NCI-H187 treated with DMSO at 0.1 percent for 48 hours (cell line): ENCODE measurements around the gene RASL10A.

ENCODE experiments used
- DNase-seq: peaks from one replicate; lab custom pipeline; 2025; lab: John Stamatoyannopoulos, UW

Gene RASL10A

GRCh38 chr22:29302681-29303465 lies 12.6 kb downstream of the RASL10A start:
- DNase-seq, result no peak

GRCh38 chr22:29302402-29302680 lies 13.2 kb downstream of the RASL10A start:
- no peak for DNase-seq

- DNase-seq, result no peak
These were observed 13.6 kb downstream of the RASL10A start for GRCh38 chr22:29301716-29302401.

- no peak for DNase-seq
These were observed 14.5 kb downstream of the RASL10A start for GRCh38 chr22:29300807-29301601.

GRCh38 chr22:29300467-29300806 lies 15.1 kb downstream of the RASL10A start:
- DNase-seq, result no peak

- no peak for DNase-seq
These were observed 16.2 kb downstream of the RASL10A start for GRCh38 chr22:29299136-29299900.

- no peak for DNase-seq
These were observed 16.9 kb downstream of the RASL10A start for GRCh38 chr22:29298641-29299040.

GRCh38 chr22:29292379-29292778 lies 23.1 kb downstream of the RASL10A start:
- DNase-seq, result no peak

- DNase-seq, result no peak
These were observed 24.3 kb downstream of the RASL10A start for GRCh38 chr22:29291215-29291614.

GRCh38 chr22:29290061-29290460 lies 25.4 kb downstream of the RASL10A start:
- DNase-seq, result no peak

GRCh38 chr22:29288837-29289236 lies 26.7 kb downstream of the RASL10A start:
- DNase-seq, result no peak

- no peak for DNase-seq
These were observed 31.3 kb downstream of the RASL10A start for GRCh38 chr22:29284196-29284595.

- DNase-seq, result no peak
These were observed 37.6 kb downstream of the RASL10A start for GRCh38 chr22:29277927-29278326.

GRCh38 chr22:29275819-29276565 lies 39.5 kb downstream of the RASL10A start:
- DNase-seq, result no peak

GRCh38 chr22:29275167-29275566 lies 40.3 kb downstream of the RASL10A start:
- DNase-seq, result no peak

- DNase-seq, result no peak
These were observed 42.9 kb downstream of the RASL10A start for GRCh38 chr22:29272624-29273023.

GRCh38 chr22:29270475-29271271 lies 44.8 kb downstream of the RASL10A start:
- no peak for DNase-seq

- DNase-seq, result no peak
These were observed 45.6 kb downstream of the RASL10A start for GRCh38 chr22:29269731-29270474.

GRCh38 chr22:29269230-29269604 lies 46.3 kb downstream of the RASL10A start:
- DNase-seq, result no peak
